HG02943 (cell line): ENCODE data around the gene PNPT1.
"Not testable (repeated sequence)": the region's sequence is repeated elsewhere in the genome, so short reads cannot be mapped to it uniquely, and the experiment has no call there.

Experiments used
- ATAC-seq: cut with Tn5 transposase; IDR thresholded peaks from one replicate; pipeline ENCODE4 v1.9.1; 2021; ENCODE audit warnings: mild to moderate bottlenecking, low read depth, moderate library complexity; ENCODE audit not compliant: unreplicated experiment

The PNPT1 gene

GRCh38 chr2:55692740-55693139, 904 bp downstream of the PNPT1 start:
- ATAC-seq: not testable (repeated sequence)

GRCh38 chr2:55672630-55673029, 21.0 kb downstream of the PNPT1 start:
- ATAC-seq: no peak

GRCh38 chr2:55668956-55669355, 24.7 kb downstream of the PNPT1 start:
- ATAC-seq: no peak

GRCh38 chr2:55653255-55653654, 40.4 kb downstream of the PNPT1 start:
- no peak for ATAC-seq

- no peak for ATAC-seq
Observed at GRCh38 chr2:55649211-55649610, 44.4 kb downstream of the PNPT1 start.

- ATAC-seq: no peak
Observed at GRCh38 chr2:55636831-55637230, 56.8 kb downstream of the PNPT1 start.

GRCh38 chr2:55628931-55629330, 64.7 kb downstream of the PNPT1 start:
- ATAC-seq: no peak

- no peak for ATAC-seq
Observed at GRCh38 chr2:55627915-55628314, 65.7 kb downstream of the PNPT1 start.

- no peak for ATAC-seq
Observed at GRCh38 chr2:55621802-55622201, 71.8 kb downstream of the PNPT1 start.

GRCh38 chr2:55620123-55620779, 73.4 kb downstream of the PNPT1 start:
- no peak for ATAC-seq

GRCh38 chr2:55618275-55619055, 75.2 kb downstream of the PNPT1 start:
- ATAC-seq: peak; percentile 33

GRCh38 chr2:55618025-55618274, 75.7 kb downstream of the PNPT1 start:
- ATAC-seq: no peak

- ATAC-seq: peak; percentile 80
Observed at GRCh38 chr2:55617175-55618024, 76.2 kb downstream of the PNPT1 start, which contains the start of gene PPP4R3B. PPP4R3B (minus strand) TSS chr2:55617622; CDS start chr2:55617285, 337 bp downstream.

GRCh38 chr2:55616551-55617174, 77.0 kb downstream of the PNPT1 start:
- ATAC-seq: peak; percentile 19

GRCh38 chr2:55611997-55612396, 81.6 kb downstream of the PNPT1 start:
- no peak for ATAC-seq

- ATAC-seq: no peak
Observed at GRCh38 chr2:55610954-55611743, 82.5 kb downstream of the PNPT1 start.

- no peak for ATAC-seq
Observed at GRCh38 chr2:55609938-55610578, 83.6 kb downstream of the PNPT1 start.

- ATAC-seq: no peak
Observed at GRCh38 chr2:55609193-55609794, 84.3 kb downstream of the PNPT1 start.

- no peak for ATAC-seq
Observed at GRCh38 chr2:55607717-55608116, 85.9 kb downstream of the PNPT1 start.
